GM23338 (cell line): ENCODE results near the gene IZUMO2.
"Not testable (repeated sequence)": the region's sequence is repeated elsewhere in the genome, so short reads cannot be mapped to it uniquely, and the experiment has no call there.

ENCODE experiments used
- CREB1 ChIP-seq: fragments of 250-450 bp; sonication (Bioruptor Pico); IDR thresholded peaks from 2 replicates; pipeline ENCODE4 v1.5.0; 2020; ENCODE audit warnings: low read depth, mild to moderate bottlenecking, moderate library complexity
- CTCF ChIP-seq, 2 experiments: fragments of 200-600 bp in 1 of 2; sonication (generic) in 1 of 2; conservative IDR thresholded peaks; 2 replicates each; pipeline versions ENCODE4 v1.5.1 to v1.6.1; 2016 to 2017; ENCODE audit warnings: antibody characterized with exemption in 2 of 2, low read depth in 2 of 2, mild to moderate bottlenecking in 2 of 2, moderate library complexity in 1 of 2
- EZH2 ChIP-seq: fragments of 200-600 bp; sonication (generic); IDR thresholded peaks from one replicate; pipeline ENCODE4 v1.8.0; 2017; ENCODE audit warnings: antibody characterized with exemption, mild to moderate bottlenecking, low read depth; ENCODE audit not compliant: unreplicated experiment
- EZH2phosphoT487 ChIP-seq: fragments of 200-600 bp; sonication (generic); IDR thresholded peaks from one replicate; pipeline ENCODE4 v1.8.1; 2018; ENCODE audit warnings: antibody characterized with exemption; ENCODE audit not compliant: unreplicated experiment
- JUNB ChIP-seq: IDR thresholded peaks from one replicate; pipeline ENCODE4 v1.6.1; 2016; ENCODE audit warnings: antibody characterized with exemption; ENCODE audit not compliant: unreplicated experiment
- NANOG ChIP-seq: IDR thresholded peaks from 2 replicates; pipeline ENCODE4 v1.6.1; 2016; ENCODE audit warnings: antibody characterized with exemption, borderline replicate concordance
- POLR2AphosphoS5 ChIP-seq: IDR thresholded peaks from 2 replicates; pipeline ENCODE4 v1.6.1; 2016; ENCODE audit warnings: antibody characterized with exemption, low read depth
- REST ChIP-seq: IDR thresholded peaks from one replicate; pipeline ENCODE4 v1.6.1; 2018; ENCODE audit warnings: antibody characterized with exemption; ENCODE audit not compliant: unreplicated experiment
- ZNF114 ChIP-seq: fragments of 250-450 bp; sonication (Bioruptor Pico); IDR thresholded peaks from 2 replicates; pipeline ENCODE4 v1.5.0; 2020; ENCODE audit warnings: mild to moderate bottlenecking, moderate library complexity
- ZNF331 ChIP-seq: fragments of 250-450 bp; sonication (Bioruptor Pico); IDR thresholded peaks from 2 replicates; pipeline ENCODE4 v1.5.0; 2020; ENCODE audit warnings: low read depth, mild to moderate bottlenecking, moderate library complexity

- not testable (repeated sequence) for TF ChIP-seq EZH2; EZH2phosphoT487; POLR2AphosphoS5; CTCF (conservative IDR thresholded peaks at IDR 0.05; ENCODE audit: low read depth in 2 of 2); REST; ZNF331 (CRISPR knock-in tag); CREB1; ZNF114 (CRISPR knock-in tag); JUNB; NANOG
Observed at GRCh38 chr19:50136603-50137365, 26.3 kb downstream of the IZUMO2 start.
